ENCODE measurements around the gene DHRS3. TPM values are rescaled to one million over a fixed set of nuclear protein-coding genes. Genes with fewer than 3 reads are reported as not detected.
A peak's percentile ranks its signal among the peaks of the same experiment; 100 is the strongest.

DHRS3 gene
- total and polyA plus RNA-seq, 2 of the 13 experiments (the other 11 are each of a cell fraction or from before 2014, with no cell fraction given) = 48.5 to 90.5 TPM

DNA sequence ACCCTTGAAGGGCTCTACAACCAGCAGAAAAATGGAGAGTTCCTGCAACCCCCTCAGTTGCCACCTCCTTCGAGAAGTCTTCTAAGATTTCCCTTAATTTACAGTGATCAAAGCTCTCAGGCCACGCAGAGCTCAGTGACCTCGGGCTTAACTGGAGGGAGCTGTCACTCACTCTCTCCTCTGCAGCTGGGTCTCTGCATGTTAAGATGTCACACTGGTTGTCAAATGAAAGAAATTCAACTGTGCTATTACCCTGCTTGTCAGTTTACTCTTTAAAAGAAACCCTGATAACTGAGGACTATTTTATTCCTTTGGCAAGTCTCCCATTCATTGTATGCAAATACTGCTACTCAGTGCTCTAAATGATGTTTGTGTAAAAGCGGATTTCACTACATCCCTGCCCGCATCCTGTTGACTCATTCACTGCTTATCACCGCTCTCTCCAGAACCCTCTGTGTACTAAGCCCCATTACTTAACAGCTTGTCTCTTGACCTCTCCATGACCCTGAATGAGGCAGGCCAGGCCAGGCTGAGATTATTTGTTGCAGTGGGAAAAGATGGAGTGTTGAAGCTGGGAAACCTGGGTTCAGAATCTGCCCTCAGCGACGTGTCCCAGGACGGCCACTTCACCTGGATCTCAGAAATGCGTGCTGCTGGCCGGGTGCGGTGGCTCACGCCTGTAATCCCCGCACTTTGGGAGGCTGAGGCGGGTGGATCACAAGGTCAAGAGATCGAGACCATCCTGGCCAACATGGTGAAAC lies 13.7 kb downstream of the DHRS3 start (continued):
- TF ChIP-seq ZNF460 (CRISPR knock-in tag; IDR thresholded peaks at IDR 0.05; ENCODE audit: borderline replicate concordance) = peak; percentile 29; the same call in 1 of the 2 replicates
- TF ChIP-seq, protein P1, sequence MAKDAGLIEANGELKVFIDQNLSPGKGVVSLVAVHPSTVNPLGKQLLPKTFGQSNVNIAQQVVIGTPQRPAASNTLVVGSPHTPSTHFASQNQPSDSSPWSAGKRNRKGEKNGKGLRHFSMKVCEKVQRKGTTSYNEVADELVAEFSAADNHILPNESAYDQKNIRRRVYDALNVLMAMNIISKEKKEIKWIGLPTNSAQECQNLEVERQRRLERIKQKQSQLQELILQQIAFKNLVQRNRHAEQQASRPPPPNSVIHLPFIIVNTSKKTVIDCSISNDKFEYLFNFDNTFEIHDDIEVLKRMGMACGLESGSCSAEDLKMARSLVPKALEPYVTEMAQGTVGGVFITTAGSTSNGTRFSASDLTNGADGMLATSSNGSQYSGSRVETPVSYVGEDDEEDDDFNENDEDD (CRISPR knock-in tag; IDR thresholded peaks at IDR 0.05; ENCODE audit: borderline replicate concordance) = peak; percentile 55; the same call in 1 of the 2 replicates
- TF ChIP-seq, protein P2, sequence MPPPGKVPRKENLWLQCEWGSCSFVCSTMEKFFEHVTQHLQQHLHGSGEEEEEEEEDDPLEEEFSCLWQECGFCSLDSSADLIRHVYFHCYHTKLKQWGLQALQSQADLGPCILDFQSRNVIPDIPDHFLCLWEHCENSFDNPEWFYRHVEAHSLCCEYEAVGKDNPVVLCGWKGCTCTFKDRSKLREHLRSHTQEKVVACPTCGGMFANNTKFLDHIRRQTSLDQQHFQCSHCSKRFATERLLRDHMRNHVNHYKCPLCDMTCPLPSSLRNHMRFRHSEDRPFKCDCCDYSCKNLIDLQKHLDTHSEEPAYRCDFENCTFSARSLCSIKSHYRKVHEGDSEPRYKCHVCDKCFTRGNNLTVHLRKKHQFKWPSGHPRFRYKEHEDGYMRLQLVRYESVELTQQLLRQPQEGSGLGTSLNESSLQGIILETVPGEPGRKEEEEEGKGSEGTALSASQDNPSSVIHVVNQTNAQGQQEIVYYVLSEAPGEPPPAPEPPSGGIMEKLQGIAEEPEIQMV (CRISPR knock-in tag; IDR thresholded peaks at IDR 0.05; ENCODE audit: low read depth) = no peak
- TF ChIP-seq ZMYM3 (CRISPR knock-in tag; IDR thresholded peaks at IDR 0.05) = peak; percentile 51; the same call in 1 of the 2 replicates
- TF ChIP-seq ZNF296 (CRISPR knock-in tag; conservative IDR thresholded peaks at IDR 0.05) = no peak
- TF ChIP-seq, protein P3, sequence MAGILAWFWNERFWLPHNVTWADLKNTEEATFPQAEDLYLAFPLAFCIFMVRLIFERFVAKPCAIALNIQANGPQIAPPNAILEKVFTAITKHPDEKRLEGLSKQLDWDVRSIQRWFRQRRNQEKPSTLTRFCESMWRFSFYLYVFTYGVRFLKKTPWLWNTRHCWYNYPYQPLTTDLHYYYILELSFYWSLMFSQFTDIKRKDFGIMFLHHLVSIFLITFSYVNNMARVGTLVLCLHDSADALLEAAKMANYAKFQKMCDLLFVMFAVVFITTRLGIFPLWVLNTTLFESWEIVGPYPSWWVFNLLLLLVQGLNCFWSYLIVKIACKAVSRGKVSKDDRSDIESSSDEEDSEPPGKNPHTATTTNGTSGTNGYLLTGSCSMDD (CRISPR knock-in tag; IDR thresholded peaks at IDR 0.05) = no peak
- no peak for TF ChIP-seq CCAR2 (optimal IDR thresholded peaks at IDR 0.05; ENCODE audit: low read depth, low read length)
- TF ChIP-seq ZNF24 (IDR thresholded peaks at IDR 0.05) = no peak
- no peak for TF ChIP-seq ETV6 (CRISPR knock-in tag; conservative IDR thresholded peaks at IDR 0.05)
- TF ChIP-seq, protein P4, sequence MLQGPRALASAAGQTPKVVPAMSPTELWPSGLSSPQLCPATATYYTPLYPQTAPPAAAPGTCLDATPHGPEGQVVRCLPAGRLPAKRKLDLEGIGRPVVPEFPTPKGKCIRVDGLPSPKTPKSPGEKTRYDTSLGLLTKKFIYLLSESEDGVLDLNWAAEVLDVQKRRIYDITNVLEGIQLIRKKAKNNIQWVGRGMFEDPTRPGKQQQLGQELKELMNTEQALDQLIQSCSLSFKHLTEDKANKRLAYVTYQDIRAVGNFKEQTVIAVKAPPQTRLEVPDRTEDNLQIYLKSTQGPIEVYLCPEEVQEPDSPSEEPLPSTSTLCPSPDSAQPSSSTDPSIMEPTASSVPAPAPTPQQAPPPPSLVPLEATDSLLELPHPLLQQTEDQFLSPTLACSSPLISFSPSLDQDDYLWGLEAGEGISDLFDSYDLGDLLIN (CRISPR knock-in tag; IDR thresholded peaks at IDR 0.05; ENCODE audit: borderline replicate concordance) = no peak
- TF ChIP-seq ZNF83 (CRISPR knock-in tag; IDR thresholded peaks at IDR 0.05; ENCODE audit: borderline replicate concordance) = no peak
- TF ChIP-seq HOXA7 (CRISPR knock-in tag; IDR thresholded peaks at IDR 0.05) = no peak
- TF ChIP-seq SSRP1 (CRISPR knock-in tag; IDR thresholded peaks at IDR 0.05) = no peak
- TF ChIP-seq, protein P5, sequence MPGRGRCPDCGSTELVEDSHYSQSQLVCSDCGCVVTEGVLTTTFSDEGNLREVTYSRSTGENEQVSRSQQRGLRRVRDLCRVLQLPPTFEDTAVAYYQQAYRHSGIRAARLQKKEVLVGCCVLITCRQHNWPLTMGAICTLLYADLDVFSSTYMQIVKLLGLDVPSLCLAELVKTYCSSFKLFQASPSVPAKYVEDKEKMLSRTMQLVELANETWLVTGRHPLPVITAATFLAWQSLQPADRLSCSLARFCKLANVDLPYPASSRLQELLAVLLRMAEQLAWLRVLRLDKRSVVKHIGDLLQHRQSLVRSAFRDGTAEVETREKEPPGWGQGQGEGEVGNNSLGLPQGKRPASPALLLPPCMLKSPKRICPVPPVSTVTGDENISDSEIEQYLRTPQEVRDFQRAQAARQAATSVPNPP (CRISPR knock-in tag; IDR thresholded peaks at IDR 0.05) = no peak
- TF ChIP-seq ZNF616 (CRISPR knock-in tag; IDR thresholded peaks at IDR 0.05; ENCODE audit: low read depth) = no peak
- TF ChIP-seq SMAD1 (CRISPR knock-in tag; IDR thresholded peaks at IDR 0.05; ENCODE audit: borderline replicate concordance, low read depth) = no peak
- TF ChIP-seq, protein P6, sequence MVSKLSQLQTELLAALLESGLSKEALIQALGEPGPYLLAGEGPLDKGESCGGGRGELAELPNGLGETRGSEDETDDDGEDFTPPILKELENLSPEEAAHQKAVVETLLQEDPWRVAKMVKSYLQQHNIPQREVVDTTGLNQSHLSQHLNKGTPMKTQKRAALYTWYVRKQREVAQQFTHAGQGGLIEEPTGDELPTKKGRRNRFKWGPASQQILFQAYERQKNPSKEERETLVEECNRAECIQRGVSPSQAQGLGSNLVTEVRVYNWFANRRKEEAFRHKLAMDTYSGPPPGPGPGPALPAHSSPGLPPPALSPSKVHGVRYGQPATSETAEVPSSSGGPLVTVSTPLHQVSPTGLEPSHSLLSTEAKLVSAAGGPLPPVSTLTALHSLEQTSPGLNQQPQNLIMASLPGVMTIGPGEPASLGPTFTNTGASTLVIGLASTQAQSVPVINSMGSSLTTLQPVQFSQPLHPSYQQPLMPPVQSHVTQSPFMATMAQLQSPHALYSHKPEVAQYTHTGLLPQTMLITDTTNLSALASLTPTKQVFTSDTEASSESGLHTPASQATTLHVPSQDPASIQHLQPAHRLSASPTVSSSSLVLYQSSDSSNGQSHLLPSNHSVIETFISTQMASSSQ (IDR thresholded peaks at IDR 0.05; ENCODE audit: low read depth) = peak; percentile 47; the same call in 1 of the 2 replicates
- TF ChIP-seq, protein P6 (CRISPR knock-in tag; IDR thresholded peaks at IDR 0.05; ENCODE audit: borderline replicate concordance) = peak; percentile 65; the same call in 1 of the 2 replicates
- no peak for TF ChIP-seq SUZ12 (IDR thresholded peaks at IDR 0.05; ENCODE audit: low read depth, low read length)
